ENCODE measurements around the gene EHMT2. TPM values are rescaled to one million over a fixed set of nuclear protein-coding genes. Genes with fewer than 3 reads are reported as not detected.
"Not testable (repeated sequence)": the region's sequence is repeated elsewhere in the genome, so short reads cannot be mapped to it uniquely, and the experiment has no call there.

Gene EHMT2
- polyA plus RNA-seq, 1 donor (not counting 4 experiments of a cell fraction or from before 2014, with no cell fraction given) = 17.7 TPM

DNA sequence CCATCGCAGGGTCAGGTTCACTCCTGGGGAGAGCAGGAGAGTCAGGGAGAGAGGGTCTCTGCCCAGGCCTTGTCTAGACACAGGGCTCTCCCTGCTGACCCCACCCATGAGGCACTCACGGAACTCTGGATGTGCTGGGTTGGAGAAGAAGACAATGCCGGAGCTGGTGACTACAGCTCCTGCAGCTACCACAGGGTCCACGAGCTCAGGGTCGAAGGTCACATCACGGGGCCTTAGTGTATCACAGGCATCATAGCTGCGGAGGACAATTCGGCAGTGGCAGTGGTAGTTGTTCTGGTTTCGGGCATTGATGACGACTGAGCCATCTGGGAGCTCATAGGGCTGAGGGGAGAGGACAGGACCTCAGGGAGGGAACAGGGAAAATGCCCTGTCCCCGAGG, 37.6 kb downstream of the EHMT2 start:
- H2AFZ ChIP-seq (ENCODE audit: control insufficient read depth, low read length) = no peak overlapping the region
- FAIRE-seq (no peak), DNase-seq (ENCODE audit: low read depth, low spot score) (no peak)
- H3K9ac ChIP-seq (ENCODE audit: control insufficient read depth, extremely low read depth, insufficient read depth, low read length) = no peak overlapping the region
- H4K20me1 ChIP-seq (ENCODE audit: control insufficient read depth, extremely low read depth, insufficient read depth, low read length) = no peaks in the 10 kb centered on the region
- no peaks in the 10 kb centered on the region for H3K9me3 ChIP-seq (ENCODE audit: control insufficient read depth, low read depth, low read length)
- peaks cover 12% of the 10 kb centered on the region for H3K4me1 ChIP-seq (ENCODE audit: control insufficient read depth, extremely low read depth, insufficient read depth, low read length)
- dilution Hi-C loops (cut with MboI; ENCODE audit: extremely low pct_ligation_motif_present, low sequenced_read_pairs) = no loop called here
- no peak overlapping the region for H3K4me3 ChIP-seq (ENCODE audit: control insufficient read depth in 2 of 3, extremely low read depth in 1 of 3, insufficient read depth in 2 of 3, low read depth in 1 of 3, low read length in 3 of 3)
- no peaks in the 10 kb centered on the region for H3K27me3 ChIP-seq (ENCODE audit: control insufficient read depth, extremely low read depth, insufficient read depth, low read length)
- no peak overlapping the region for H3K4me2 ChIP-seq (ENCODE audit: control insufficient read depth, extremely low read depth, insufficient read depth, low read depth, low read length)
- no peaks in the 10 kb centered on the region for H3K9me1 ChIP-seq (ENCODE audit: control insufficient read depth, extremely low read depth, insufficient read depth, low read length)
- peaks cover 5% of the 10 kb centered on the region for H3K79me2 ChIP-seq (ENCODE audit: control insufficient read depth, insufficient read depth, low read length)
- no peak for TF ChIP-seq EZH2 (IDR thresholded peaks at IDR 0.05; ENCODE audit: low read length)
- TF ChIP-seq, protein P1, sequence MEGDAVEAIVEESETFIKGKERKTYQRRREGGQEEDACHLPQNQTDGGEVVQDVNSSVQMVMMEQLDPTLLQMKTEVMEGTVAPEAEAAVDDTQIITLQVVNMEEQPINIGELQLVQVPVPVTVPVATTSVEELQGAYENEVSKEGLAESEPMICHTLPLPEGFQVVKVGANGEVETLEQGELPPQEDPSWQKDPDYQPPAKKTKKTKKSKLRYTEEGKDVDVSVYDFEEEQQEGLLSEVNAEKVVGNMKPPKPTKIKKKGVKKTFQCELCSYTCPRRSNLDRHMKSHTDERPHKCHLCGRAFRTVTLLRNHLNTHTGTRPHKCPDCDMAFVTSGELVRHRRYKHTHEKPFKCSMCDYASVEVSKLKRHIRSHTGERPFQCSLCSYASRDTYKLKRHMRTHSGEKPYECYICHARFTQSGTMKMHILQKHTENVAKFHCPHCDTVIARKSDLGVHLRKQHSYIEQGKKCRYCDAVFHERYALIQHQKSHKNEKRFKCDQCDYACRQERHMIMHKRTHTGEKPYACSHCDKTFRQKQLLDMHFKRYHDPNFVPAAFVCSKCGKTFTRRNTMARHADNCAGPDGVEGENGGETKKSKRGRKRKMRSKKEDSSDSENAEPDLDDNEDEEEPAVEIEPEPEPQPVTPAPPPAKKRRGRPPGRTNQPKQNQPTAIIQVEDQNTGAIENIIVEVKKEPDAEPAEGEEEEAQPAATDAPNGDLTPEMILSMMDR (optimal IDR thresholded peaks at IDR 0.05 in 1 of 3, IDR thresholded peaks at IDR 0.05 in 1 of 3, conservative IDR thresholded peaks at IDR 0.05 in 1 of 3; ENCODE audit: extremely low read depth in 1 of 3, insufficient read depth in 2 of 3, low read length in 3 of 3) = no peak
- H3K27ac ChIP-seq (ENCODE audit: control insufficient read depth, insufficient read depth, low read length) = no peak overlapping the region
- peaks cover 15 to 16% of the 10 kb centered on the region in 2 experiments for H3K36me3 ChIP-seq (ENCODE audit: control insufficient read depth in 2 of 2, extremely low read depth in 1 of 2, insufficient read depth in 2 of 2, low read length in 2 of 2)

DNA sequence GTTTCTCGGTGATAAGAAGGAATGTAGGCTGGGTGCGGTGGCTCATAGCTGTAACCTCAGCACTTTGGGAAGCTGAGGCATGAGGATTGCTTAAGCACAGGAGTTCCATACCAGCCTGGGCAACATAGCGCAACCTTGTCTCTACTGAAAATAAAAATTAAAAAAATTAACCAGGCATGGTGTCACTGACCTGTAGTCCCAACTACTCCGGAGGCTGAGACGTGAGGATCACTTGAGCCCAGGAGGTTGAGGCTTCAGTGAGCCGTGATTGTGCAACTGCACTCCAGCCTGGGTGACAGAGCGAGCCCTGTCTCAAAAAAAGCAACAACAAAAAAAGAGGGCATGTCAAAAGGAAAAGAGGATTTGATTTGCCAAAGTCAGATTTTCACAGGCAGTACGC, 38.8 kb downstream of the EHMT2 start:
- Histone ChIP-seq H3K9me3 (ENCODE audit: control insufficient read depth, low read depth, low read length) (no peaks in the 10 kb centered on the region), H3K4me2 (ENCODE audit: control insufficient read depth, extremely low read depth, insufficient read depth, low read depth, low read length) (no peak overlapping the region), H3K9ac (ENCODE audit: control insufficient read depth, extremely low read depth, insufficient read depth, low read length) (no peak overlapping the region), H3K27me3 (ENCODE audit: control insufficient read depth, extremely low read depth, insufficient read depth, low read length) (no peaks in the 10 kb centered on the region), H3K9me1 (ENCODE audit: control insufficient read depth, extremely low read depth, insufficient read depth, low read length) (no peaks in the 10 kb centered on the region), H4K20me1 (ENCODE audit: control insufficient read depth, extremely low read depth, insufficient read depth, low read length) (no peaks in the 10 kb centered on the region), H3K27ac (ENCODE audit: control insufficient read depth, insufficient read depth, low read length) (no peak overlapping the region), H3K79me2 (ENCODE audit: control insufficient read depth, insufficient read depth, low read length) (peaks cover 5% of the 10 kb centered on the region), H3K36me3 (ENCODE audit: control insufficient read depth in 2 of 2, extremely low read depth in 1 of 2, insufficient read depth in 2 of 2, low read length in 2 of 2) (peaks cover 15 to 16% of the 10 kb centered on the region in 2 experiments), H3K4me3 (ENCODE audit: control insufficient read depth in 2 of 3, extremely low read depth in 1 of 3, insufficient read depth in 2 of 3, low read depth in 1 of 3, low read length in 3 of 3) (no peak overlapping the region), H3K4me1 (ENCODE audit: control insufficient read depth, extremely low read depth, insufficient read depth, low read length) (peaks cover 12% of the 10 kb centered on the region), H2AFZ (ENCODE audit: control insufficient read depth, low read length) (no peak overlapping the region)
- FAIRE-seq (no peak), DNase-seq (ENCODE audit: low read depth, low spot score) (no peak)
- dilution Hi-C loops (cut with MboI; ENCODE audit: extremely low pct_ligation_motif_present, low sequenced_read_pairs) = no loop called here
- TF ChIP-seq, protein P1 (optimal IDR thresholded peaks at IDR 0.05 in 1 of 3, IDR thresholded peaks at IDR 0.05 in 1 of 3, conservative IDR thresholded peaks at IDR 0.05 in 1 of 3; ENCODE audit: extremely low read depth in 1 of 3, insufficient read depth in 2 of 3, low read length in 3 of 3) = no peak
- no peak for TF ChIP-seq EZH2 (IDR thresholded peaks at IDR 0.05; ENCODE audit: low read length)

DNA sequence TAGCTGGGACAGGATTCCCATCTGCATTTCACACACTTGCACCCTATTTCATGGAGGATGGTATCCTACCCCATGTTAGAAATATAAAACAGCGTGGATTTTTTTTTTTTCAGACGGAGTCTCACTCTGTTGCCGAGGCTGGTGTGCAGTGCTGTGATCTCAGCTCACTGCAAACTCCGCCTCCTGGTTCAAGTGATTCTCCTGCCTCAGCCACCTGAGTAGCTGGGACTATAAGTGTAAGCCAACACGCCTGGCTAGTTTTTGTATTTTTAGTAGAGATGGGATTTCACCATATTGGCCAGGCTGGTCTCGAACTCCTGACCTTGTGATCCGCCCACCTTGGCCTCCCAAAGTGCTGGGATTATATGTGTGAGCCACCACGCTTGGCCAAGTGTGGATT, 39.7 kb downstream of the EHMT2 start:
- peaks cover 15 to 16% of the 10 kb centered on the region in 2 experiments for H3K36me3 ChIP-seq (ENCODE audit: control insufficient read depth in 2 of 2, extremely low read depth in 1 of 2, insufficient read depth in 2 of 2, low read length in 2 of 2)
- H3K9me1 ChIP-seq (ENCODE audit: control insufficient read depth, extremely low read depth, insufficient read depth, low read length); H3K27ac ChIP-seq (ENCODE audit: control insufficient read depth, insufficient read depth, low read length); H3K27me3 ChIP-seq (ENCODE audit: control insufficient read depth, extremely low read depth, insufficient read depth, low read length); H3K4me1 ChIP-seq (ENCODE audit: control insufficient read depth, extremely low read depth, insufficient read depth, low read length); dilution Hi-C loops (cut with MboI; ENCODE audit: extremely low pct_ligation_motif_present, low sequenced_read_pairs); DNase-seq (ENCODE audit: low read depth, low spot score); H3K4me2 ChIP-seq (ENCODE audit: control insufficient read depth, extremely low read depth, insufficient read depth, low read depth, low read length); H3K9ac ChIP-seq (ENCODE audit: control insufficient read depth, extremely low read depth, insufficient read depth, low read length); FAIRE-seq; H2AFZ ChIP-seq (ENCODE audit: control insufficient read depth, low read length); H3K79me2 ChIP-seq (ENCODE audit: control insufficient read depth, insufficient read depth, low read length); H4K20me1 ChIP-seq (ENCODE audit: control insufficient read depth, extremely low read depth, insufficient read depth, low read length); H3K4me3 ChIP-seq (ENCODE audit: control insufficient read depth in 2 of 3, extremely low read depth in 1 of 3, insufficient read depth in 2 of 3, low read depth in 1 of 3, low read length in 3 of 3); H3K9me3 ChIP-seq (ENCODE audit: control insufficient read depth, low read depth, low read length): not testable (repeated sequence)

DNA sequence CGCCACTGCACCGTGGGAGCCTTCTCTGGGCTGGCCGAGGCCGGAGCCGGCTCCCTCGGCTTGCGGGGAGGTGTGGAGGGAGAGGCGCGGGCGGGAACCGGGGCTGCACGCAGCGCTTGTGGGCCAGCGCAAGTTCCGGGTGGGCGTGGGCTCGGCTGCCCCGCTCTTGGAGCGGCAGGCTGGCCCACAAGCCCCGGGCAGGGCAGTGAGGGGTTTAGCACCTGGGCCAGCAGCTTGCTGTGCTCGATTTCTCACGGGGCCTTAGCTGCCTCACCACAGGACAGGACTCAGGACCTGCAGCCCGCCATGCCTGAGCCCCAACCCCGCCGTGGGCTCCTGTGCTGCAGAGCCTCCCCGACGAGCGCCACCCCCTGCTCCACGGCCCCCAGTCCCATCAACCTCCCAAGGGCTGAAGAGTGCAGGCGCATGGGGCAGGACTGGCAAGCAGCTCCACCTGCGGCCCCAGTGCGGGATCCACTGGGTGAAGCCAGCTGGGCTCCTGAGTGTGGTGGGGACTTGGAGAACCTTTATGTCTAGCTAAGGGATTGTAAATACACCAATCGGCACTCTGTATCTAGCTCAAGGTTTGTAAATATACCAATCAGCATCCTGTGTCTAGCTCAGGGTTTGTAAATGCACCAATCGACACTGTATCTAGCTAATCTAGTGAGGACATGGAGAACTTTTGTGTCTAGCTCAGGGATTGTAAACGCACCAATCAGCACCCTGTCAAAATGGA, 45.3 kb downstream of the EHMT2 start:
- H2AFZ ChIP-seq (ENCODE audit: control insufficient read depth, low read length); H3K4me3 ChIP-seq (ENCODE audit: control insufficient read depth in 2 of 3, extremely low read depth in 1 of 3, insufficient read depth in 2 of 3, low read depth in 1 of 3, low read length in 3 of 3); DNase-seq (ENCODE audit: low read depth, low spot score); H3K36me3 ChIP-seq (ENCODE audit: control insufficient read depth in 2 of 2, extremely low read depth in 1 of 2, insufficient read depth in 2 of 2, low read length in 2 of 2); dilution Hi-C loops (cut with MboI; ENCODE audit: extremely low pct_ligation_motif_present, low sequenced_read_pairs); H3K9me3 ChIP-seq (ENCODE audit: control insufficient read depth, low read depth, low read length); H3K4me2 ChIP-seq (ENCODE audit: control insufficient read depth, extremely low read depth, insufficient read depth, low read depth, low read length); FAIRE-seq; H3K9ac ChIP-seq (ENCODE audit: control insufficient read depth, extremely low read depth, insufficient read depth, low read length); H3K27me3 ChIP-seq (ENCODE audit: control insufficient read depth, extremely low read depth, insufficient read depth, low read length); H3K27ac ChIP-seq (ENCODE audit: control insufficient read depth, insufficient read depth, low read length); H3K4me1 ChIP-seq (ENCODE audit: control insufficient read depth, extremely low read depth, insufficient read depth, low read length); H3K9me1 ChIP-seq (ENCODE audit: control insufficient read depth, extremely low read depth, insufficient read depth, low read length); H4K20me1 ChIP-seq (ENCODE audit: control insufficient read depth, extremely low read depth, insufficient read depth, low read length); H3K79me2 ChIP-seq (ENCODE audit: control insufficient read depth, insufficient read depth, low read length): not testable (repeated sequence)
